ENCODE results near the gene FUT9.

The FUT9 gene

GRCh38 chr6:96015518-96016333, at the start of gene FUT9:
TSS of gene FUT9 (plus strand) at chr6:96015974. CDS start at chr6:96203156, 187,182 bp downstream.
- no peak for DNase-seq

GRCh38 chr6:95967594-95967993, 48.2 kb upstream of the FUT9 start:
- DNase-seq = no peak

GRCh38 chr6:95973976-95974375, 41.8 kb upstream of the FUT9 start:
- DNase-seq = no peak

- DNase-seq = no peak
Observed at GRCh38 chr6:95978230-95978629, 37.5 kb upstream of the FUT9 start.

GRCh38 chr6:95991906-95992305, 23.9 kb upstream of the FUT9 start:
- no peak for DNase-seq

- no peak for DNase-seq
Observed at GRCh38 chr6:95994151-95994550, 21.6 kb upstream of the FUT9 start.

- DNase-seq = no peak
Observed at GRCh38 chr6:95998133-95998532, 17.6 kb upstream of the FUT9 start.

- no peak for DNase-seq
Observed at GRCh38 chr6:96001891-96002575, 13.7 kb upstream of the FUT9 start.

GRCh38 chr6:96002576-96002910, 13.2 kb upstream of the FUT9 start:
- DNase-seq = no peak

- no peak for DNase-seq
Observed at GRCh38 chr6:96002912-96003311, 12.9 kb upstream of the FUT9 start.

- DNase-seq = no peak
Observed at GRCh38 chr6:96007663-96008062, 8.1 kb upstream of the FUT9 start.

GRCh38 chr6:96013531-96013930, 2.2 kb upstream of the FUT9 start:
- no peak for DNase-seq

- DNase-seq = no peak
Observed at GRCh38 chr6:96014846-96015517, 792 bp upstream of the FUT9 start.

- no peak for DNase-seq
Observed at GRCh38 chr6:96016334-96017069, 728 bp downstream of the FUT9 start.

- no peak for DNase-seq
Observed at GRCh38 chr6:96017070-96017359, 1.2 kb downstream of the FUT9 start.

GRCh38 chr6:96022225-96022624, 6.5 kb downstream of the FUT9 start:
- no peak for DNase-seq

GRCh38 chr6:96032661-96033060, 16.9 kb downstream of the FUT9 start:
- DNase-seq = no peak

- no peak for DNase-seq
Observed at GRCh38 chr6:96051555-96051954, 35.8 kb downstream of the FUT9 start.

GRCh38 chr6:96058082-96058481, 42.3 kb downstream of the FUT9 start:
- DNase-seq = no peak

- DNase-seq = no peak
Observed at GRCh38 chr6:96059586-96059985, 43.8 kb downstream of the FUT9 start.

- DNase-seq = no peak
Observed at GRCh38 chr6:96060249-96060648, 44.5 kb downstream of the FUT9 start.

- no peak for DNase-seq
Observed at GRCh38 chr6:96065213-96065612, 49.4 kb downstream of the FUT9 start.

- no peak for DNase-seq
Observed at GRCh38 chr6:96066376-96066775, 50.6 kb downstream of the FUT9 start.

GRCh38 chr6:96073555-96073954, 57.8 kb downstream of the FUT9 start:
- no peak for DNase-seq

Data from Kasumi-1 (cell line).